NB4 (cell line): ENCODE data around the gene SCN11A.
"Not testable (repeated sequence)": the region's sequence is repeated elsewhere in the genome, so short reads cannot be mapped to it uniquely, and the experiment has no call there.

Experiments
- DNase-seq: peaks from one replicate; pipeline ENCODE4 v3.0.0; 2010; ENCODE audit warnings: low read depth
- H3K4me3 ChIP-seq: one replicate; pipeline ENCODE4 v1.5.1; 2011; ENCODE audit warnings: mild to moderate bottlenecking, low read depth, low read length, moderate library complexity
- CTCF ChIP-seq: IDR thresholded peaks from one replicate; pipeline ENCODE4 v1.5.1; 2012; ENCODE audit warnings: low read depth, low read length
- MAX ChIP-seq: IDR thresholded peaks from 2 replicates; pipeline ENCODE4 v1.6.1; 2011; ENCODE audit warnings: low read depth, low read length
- MYC ChIP-seq: IDR thresholded peaks from 2 replicates; pipeline ENCODE4 v1.6.1; 2011; ENCODE audit warnings: low read depth, low read length
- POLR2A ChIP-seq: IDR thresholded peaks from 2 replicates; pipeline ENCODE4 v1.6.1; 2011; ENCODE audit warnings: mild to moderate bottlenecking; ENCODE audit not compliant: insufficient read length; ENCODE audit errors: extremely low read depth

Gene SCN11A

GRCh38 chr3:39063143-39063542 lies 11.4 kb upstream of the SCN11A start:
- TF ChIP-seq MYC (no peak), CTCF (no peak), POLR2A (no peak)
- H3K4me3 ChIP-seq = no peak overlapping the region
- DNase-seq = no peak

GRCh38 chr3:39062180-39062579 lies 10.4 kb upstream of the SCN11A start:
- no peak for DNase-seq
- TF ChIP-seq MAX (no peak), POLR2A (no peak), CTCF (no peak), MYC (no peak)
- H3K4me3 ChIP-seq = no peak overlapping the region

- not testable (repeated sequence) for H3K4me3 ChIP-seq, DNase-seq
These were observed 9.5 kb upstream of the SCN11A start for GRCh38 chr3:39061228-39061627.

GRCh38 chr3:39056151-39056550 lies 4.4 kb upstream of the SCN11A start:
- H3K4me3 ChIP-seq = no peak overlapping the region
- no peak for TF ChIP-seq MYC
- TF ChIP-seq CTCF = no peak
- no peak for TF ChIP-seq POLR2A
- no peak for TF ChIP-seq MAX
- DNase-seq = no peak

GRCh38 chr3:39053696-39054095 lies 2.0 kb upstream of the SCN11A start:
- no peak for DNase-seq
- H3K4me3 ChIP-seq = no peak overlapping the region
- no peak for TF ChIP-seq POLR2A
- TF ChIP-seq CTCF = no peak
- no peak for TF ChIP-seq MYC
- TF ChIP-seq MAX = no peak

- DNase-seq = no peak
- peak overlapping the region; percentile 86 for H3K4me3 ChIP-seq
- no peak for TF ChIP-seq MYC
- no peak for TF ChIP-seq CTCF
- no peak for TF ChIP-seq MAX
- TF ChIP-seq POLR2A = no peak
These were observed 839 bp upstream of the SCN11A start for GRCh38 chr3:39052583-39052982.
